Panc1 (cell line): ENCODE measurements around the gene BCAS3.

ENCODE experiments used
- POLR2AphosphoS5 ChIP-seq: IDR thresholded peaks from 2 replicates; pipeline ENCODE4 v1.6.1; 2012; ENCODE audit warnings: mild to moderate bottlenecking, low read depth, low read length, moderate library complexity
- SIN3A ChIP-seq: IDR thresholded peaks from 2 replicates; pipeline ENCODE4 v1.6.1; 2012; ENCODE audit warnings: low read depth, mild to moderate bottlenecking, low read length, moderate library complexity, borderline replicate concordance; ENCODE audit not compliant: insufficient read depth
- TF ChIP-seq, protein P1 (sequence below): fragments of 450-650 bp; IDR thresholded peaks from 2 replicates; pipeline ENCODE4 v1.5.1; 2017; ENCODE audit warnings: mild to moderate bottlenecking

GRCh38 chr17:60832151-60832585 is 154.5 kb downstream of the BCAS3 start:
- TF ChIP-seq, protein P1, sequence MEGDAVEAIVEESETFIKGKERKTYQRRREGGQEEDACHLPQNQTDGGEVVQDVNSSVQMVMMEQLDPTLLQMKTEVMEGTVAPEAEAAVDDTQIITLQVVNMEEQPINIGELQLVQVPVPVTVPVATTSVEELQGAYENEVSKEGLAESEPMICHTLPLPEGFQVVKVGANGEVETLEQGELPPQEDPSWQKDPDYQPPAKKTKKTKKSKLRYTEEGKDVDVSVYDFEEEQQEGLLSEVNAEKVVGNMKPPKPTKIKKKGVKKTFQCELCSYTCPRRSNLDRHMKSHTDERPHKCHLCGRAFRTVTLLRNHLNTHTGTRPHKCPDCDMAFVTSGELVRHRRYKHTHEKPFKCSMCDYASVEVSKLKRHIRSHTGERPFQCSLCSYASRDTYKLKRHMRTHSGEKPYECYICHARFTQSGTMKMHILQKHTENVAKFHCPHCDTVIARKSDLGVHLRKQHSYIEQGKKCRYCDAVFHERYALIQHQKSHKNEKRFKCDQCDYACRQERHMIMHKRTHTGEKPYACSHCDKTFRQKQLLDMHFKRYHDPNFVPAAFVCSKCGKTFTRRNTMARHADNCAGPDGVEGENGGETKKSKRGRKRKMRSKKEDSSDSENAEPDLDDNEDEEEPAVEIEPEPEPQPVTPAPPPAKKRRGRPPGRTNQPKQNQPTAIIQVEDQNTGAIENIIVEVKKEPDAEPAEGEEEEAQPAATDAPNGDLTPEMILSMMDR: no peak
- TF ChIP-seq SIN3A: no peak
- no peak for TF ChIP-seq POLR2AphosphoS5
